ENCODE data around the gene SPDEF. TPM values are rescaled to one million over a fixed set of nuclear protein-coding genes. Genes with fewer than 3 reads are reported as not detected.

Gene SPDEF
- total RNA-seq, 1 experiment from 2014 or later, result 0.77 TPM

DNA sequence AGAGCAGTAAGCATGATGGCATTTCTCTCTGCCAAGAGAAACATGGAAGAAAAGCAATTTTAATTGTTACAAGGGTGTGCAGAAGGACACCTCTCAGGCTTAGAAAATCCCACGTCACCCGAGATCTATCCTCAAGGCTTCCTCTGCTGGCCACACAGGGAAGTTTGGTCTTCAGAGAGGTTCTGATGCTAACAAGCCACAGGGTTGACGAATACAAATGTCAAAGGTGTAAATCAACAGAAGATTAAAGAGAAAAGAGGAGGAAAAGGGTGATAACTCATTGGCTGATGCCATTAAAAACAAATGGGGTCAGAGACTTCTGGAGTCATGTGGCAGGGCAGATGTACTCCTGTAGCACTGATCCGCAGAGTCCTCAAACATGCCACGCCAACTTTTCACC is 33.6 kb upstream of the SPDEF start:
- TF ChIP-seq CTCF (IDR thresholded peaks at IDR 0.05; ENCODE audit: insufficient read depth in 1 of 2, low read depth in 1 of 2, low read length in 1 of 2, severe bottlenecking in 1 of 2, unreplicated experiment in 1 of 2), result no peak

GRCh38 chr6:34589140-34589539 is 33.0 kb upstream of the SPDEF start:
- Mint-ChIP-seq H3K27ac (ENCODE audit: unreplicated experiment) (no peak overlapping the region), H3K27me3 (ENCODE audit: insufficient read depth, unreplicated experiment) (no peaks in the 10 kb centered on the region), H3K4me3 (ENCODE audit: unreplicated experiment) (no peak overlapping the region), H3K36me3 (ENCODE audit: insufficient read depth, unreplicated experiment) (peaks cover 32% of the 10 kb centered on the region), H3K9me3 (ENCODE audit: unreplicated experiment) (no peaks in the 10 kb centered on the region), H3K4me1 (ENCODE audit: low read depth, unreplicated experiment) (no peaks in the 10 kb centered on the region)
- ChIA-PET POLR2A (no interaction called here), CTCF (interaction anchor here (0.6 kb wide), 1 partner anchor 313 kb away, joined by 3 read pairs; no protein-coding TSS in a partner anchor)
- TF ChIP-seq CTCF (IDR thresholded peaks at IDR 0.05; ENCODE audit: insufficient read depth in 1 of 2, low read depth in 1 of 2, low read length in 1 of 2, severe bottlenecking in 1 of 2, unreplicated experiment in 1 of 2), result no peak
- Histone ChIP-seq H3K27me3 (replicated peaks; ENCODE audit: control insufficient read depth, insufficient read depth, low read length) (no peaks in the 10 kb centered on the region), H3K36me3 (ENCODE audit: control insufficient read depth, insufficient read depth, low read length) (no peaks in the 10 kb centered on the region), H3K9me3 (no peaks in the 10 kb centered on the region), H3K4me1 (peaks cover 8% of the 10 kb centered on the region), H3K4me3 (ENCODE audit: low read depth, low read length) (no peak overlapping the region)
- intact Hi-C loops (cut with micrococcal nuclease; ENCODE audit: unreplicated experiment), result no loop called here
- BruUV-seq (replicated peaks), result no TSS peak
- no peak for DNase-seq

More for the DNA sequence above, 33.6 kb upstream of the SPDEF start:
- BruUV-seq (replicated peaks), result no TSS peak
- no peaks in the 10 kb centered on the region for H3K27me3 ChIP-seq (replicated peaks; ENCODE audit: control insufficient read depth, insufficient read depth, low read length)
- Mint-ChIP-seq H3K27me3 (ENCODE audit: insufficient read depth, unreplicated experiment) (no peaks in the 10 kb centered on the region), H3K27ac (ENCODE audit: unreplicated experiment) (no peak overlapping the region), H3K9me3 (ENCODE audit: unreplicated experiment) (no peaks in the 10 kb centered on the region), H3K36me3 (ENCODE audit: insufficient read depth, unreplicated experiment) (peaks cover 29% of the 10 kb centered on the region), H3K4me1 (ENCODE audit: low read depth, unreplicated experiment) (no peaks in the 10 kb centered on the region), H3K4me3 (ENCODE audit: unreplicated experiment) (no peak overlapping the region)
- no peaks in the 10 kb centered on the region for H3K9me3 ChIP-seq
- intact Hi-C loops (cut with micrococcal nuclease; ENCODE audit: unreplicated experiment), result no loop called here
- no peak for DNase-seq
- ChIA-PET CTCF (no interaction called here), POLR2A (no interaction called here)
- no peaks in the 10 kb centered on the region for H3K36me3 ChIP-seq (ENCODE audit: control insufficient read depth, insufficient read depth, low read length)
- H3K4me1 ChIP-seq, result peaks cover 14% of the 10 kb centered on the region
- no peak overlapping the region for H3K4me3 ChIP-seq (ENCODE audit: low read depth, low read length)

- ChIA-PET CTCF (no interaction called here), POLR2A (no interaction called here)
- H3K27ac Mint-ChIP-seq (ENCODE audit: unreplicated experiment), result no peak overlapping the region
Measured at GRCh38 chr6:34587851-34588250, 31.7 kb upstream of the SPDEF start.

More at GRCh38 chr6:34587851-34588250, 31.7 kb upstream of the SPDEF start:
- Mint-ChIP-seq H3K9me3 (ENCODE audit: unreplicated experiment) (no peaks in the 10 kb centered on the region), H3K4me3 (ENCODE audit: unreplicated experiment) (no peak overlapping the region), H3K27me3 (ENCODE audit: insufficient read depth, unreplicated experiment) (no peaks in the 10 kb centered on the region), H3K36me3 (ENCODE audit: insufficient read depth, unreplicated experiment) (peaks cover 32% of the 10 kb centered on the region), H3K4me1 (ENCODE audit: low read depth, unreplicated experiment) (no peaks in the 10 kb centered on the region)
- no TSS peak for BruUV-seq (replicated peaks)
- no peaks in the 10 kb centered on the region for H3K27me3 ChIP-seq (replicated peaks; ENCODE audit: control insufficient read depth, insufficient read depth, low read length)
- H3K36me3 ChIP-seq (ENCODE audit: control insufficient read depth, insufficient read depth, low read length), result no peaks in the 10 kb centered on the region; the same call in 1 of the 2 replicates
- DNase-seq, result no peak
- no peaks in the 10 kb centered on the region for H3K9me3 ChIP-seq
- intact Hi-C loops (cut with micrococcal nuclease; ENCODE audit: unreplicated experiment), result no loop called here
- no peak for TF ChIP-seq CTCF (IDR thresholded peaks at IDR 0.05; ENCODE audit: insufficient read depth in 1 of 2, low read depth in 1 of 2, low read length in 1 of 2, severe bottlenecking in 1 of 2, unreplicated experiment in 1 of 2)
- no peaks in the 10 kb centered on the region for H3K4me1 ChIP-seq
- H3K4me3 ChIP-seq (ENCODE audit: low read depth, low read length), result no peak overlapping the region

All from Caco-2 (cell line).